Measurements from ENCODE around the gene CDC42EP3.

Gene CDC42EP3

GRCh38 chr2:37671009-37671815 is at the start of gene CDC42EP3:
Gene CDC42EP3, minus strand, starts transcription at chr2:37671642. Its CDS starts 25,055 bp downstream, at chr2:37646587.
- DNase-seq (ENCODE audit: extremely low read depth in 1 of 2, low read depth in 1 of 2), result peak; percentile 19 to 67

- no peak for DNase-seq (ENCODE audit: extremely low read depth in 1 of 2, low read depth in 1 of 2)
Observed at GRCh38 chr2:37721201-37721560, 49.7 kb upstream of the CDC42EP3 start.

- DNase-seq (ENCODE audit: extremely low read depth in 1 of 2, low read depth in 1 of 2), result no peak
Observed at GRCh38 chr2:37720533-37721200, 49.2 kb upstream of the CDC42EP3 start.

- no peak for DNase-seq (ENCODE audit: extremely low read depth in 1 of 2, low read depth in 1 of 2)
Observed at GRCh38 chr2:37718515-37719161, 47.2 kb upstream of the CDC42EP3 start.

GRCh38 chr2:37713258-37713700 is 41.8 kb upstream of the CDC42EP3 start:
- DNase-seq (ENCODE audit: extremely low read depth in 1 of 2, low read depth in 1 of 2), result no peak

- no peak for DNase-seq (ENCODE audit: extremely low read depth in 1 of 2, low read depth in 1 of 2)
Observed at GRCh38 chr2:37711831-37712230, 40.4 kb upstream of the CDC42EP3 start.

- DNase-seq (ENCODE audit: extremely low read depth in 1 of 2, low read depth in 1 of 2), result peak in 1 of 2 donors; percentile 12
Observed at GRCh38 chr2:37711308-37711731, 39.9 kb upstream of the CDC42EP3 start.

GRCh38 chr2:37709111-37709510 is 37.7 kb upstream of the CDC42EP3 start:
- DNase-seq (ENCODE audit: extremely low read depth in 1 of 2, low read depth in 1 of 2), result no peak

- DNase-seq (ENCODE audit: extremely low read depth in 1 of 2, low read depth in 1 of 2), result no peak
Observed at GRCh38 chr2:37708146-37708545, 36.7 kb upstream of the CDC42EP3 start.

- no peak for DNase-seq (ENCODE audit: extremely low read depth in 1 of 2, low read depth in 1 of 2)
Observed at GRCh38 chr2:37707393-37707792, 36.0 kb upstream of the CDC42EP3 start.

- no peak for DNase-seq (ENCODE audit: extremely low read depth in 1 of 2, low read depth in 1 of 2)
Observed at GRCh38 chr2:37706334-37707183, 35.1 kb upstream of the CDC42EP3 start.

GRCh38 chr2:37705191-37705590 is 33.7 kb upstream of the CDC42EP3 start:
- no peak for DNase-seq (ENCODE audit: extremely low read depth in 1 of 2, low read depth in 1 of 2)

- DNase-seq (ENCODE audit: extremely low read depth in 1 of 2, low read depth in 1 of 2), result no peak
Observed at GRCh38 chr2:37698931-37699481, 27.6 kb upstream of the CDC42EP3 start.

- DNase-seq (ENCODE audit: extremely low read depth in 1 of 2, low read depth in 1 of 2), result no peak
Observed at GRCh38 chr2:37695336-37695735, 23.9 kb upstream of the CDC42EP3 start.

GRCh38 chr2:37692711-37693110 is 21.3 kb upstream of the CDC42EP3 start:
- DNase-seq (ENCODE audit: extremely low read depth in 1 of 2, low read depth in 1 of 2), result no peak

- no peak for DNase-seq (ENCODE audit: extremely low read depth in 1 of 2, low read depth in 1 of 2)
Observed at GRCh38 chr2:37689751-37690150, 18.3 kb upstream of the CDC42EP3 start.

- DNase-seq (ENCODE audit: extremely low read depth in 1 of 2, low read depth in 1 of 2), result no peak
Observed at GRCh38 chr2:37688771-37689468, 17.5 kb upstream of the CDC42EP3 start.

- no peak for DNase-seq (ENCODE audit: extremely low read depth in 1 of 2, low read depth in 1 of 2)
Observed at GRCh38 chr2:37686792-37687526, 15.5 kb upstream of the CDC42EP3 start.

- no peak for DNase-seq (ENCODE audit: extremely low read depth in 1 of 2, low read depth in 1 of 2)
Observed at GRCh38 chr2:37684809-37685208, 13.4 kb upstream of the CDC42EP3 start.

Data from activated CD8-positive, alpha-beta memory T cell treated with anti-CD3 and anti-CD28 coated beads for 1 hour (primary cell).